ACHN (cell line): ENCODE data around the gene CDT1.

ENCODE experiments used
- DNase-seq: peaks from one replicate; pipeline ENCODE4 v3.0.0-alpha.2; 2015
- in situ Hi-C: cut with HindIII; loops from 2 replicates; pipeline ENCODE4 v1.10.0; 2017; ENCODE audit warnings: low sequenced_read_pairs, low pct_ligation_motif_present, low pct_unique_long_range_greater_than_20kb

CDT1 gene

DNA sequence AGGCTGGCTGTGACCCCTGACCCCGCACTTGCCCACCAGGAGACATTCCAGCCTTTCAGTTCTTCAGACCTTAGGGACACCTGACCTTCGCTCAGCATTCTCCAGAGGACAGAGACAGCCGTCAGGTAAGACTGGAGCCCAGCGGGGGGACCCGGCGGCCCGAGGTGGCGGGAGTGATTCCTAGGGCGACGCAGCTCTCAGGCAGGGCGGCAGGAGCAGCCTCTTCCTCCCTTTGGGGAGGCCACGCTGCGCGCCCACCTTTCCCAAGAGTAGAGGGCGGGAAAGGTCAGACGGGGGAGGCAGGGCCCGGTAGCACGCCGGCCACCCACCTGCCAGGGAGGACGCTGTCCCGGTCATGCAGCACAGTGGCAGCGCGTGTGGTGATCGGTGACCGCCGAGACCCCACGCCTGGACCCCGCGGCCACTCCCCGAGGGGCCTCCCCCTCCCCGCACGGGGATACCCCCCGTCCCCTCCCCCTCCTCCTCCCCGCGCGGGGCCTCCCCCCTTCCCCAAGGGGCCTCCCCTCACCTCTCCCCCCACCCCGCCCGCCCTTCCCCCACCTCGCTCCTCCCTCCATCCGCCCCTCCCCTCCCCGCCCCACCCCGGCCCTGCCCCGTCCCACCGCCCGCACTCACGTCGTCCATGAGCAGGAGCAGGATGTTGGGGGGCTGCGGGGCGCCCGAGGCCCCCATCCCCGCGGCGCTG is 52.7 kb downstream of the CDT1 start:
- in situ Hi-C loops: loop anchor here (25.0 kb wide), 1 partner anchor 94 kb away; no protein-coding TSS in a partner anchor

DNA sequence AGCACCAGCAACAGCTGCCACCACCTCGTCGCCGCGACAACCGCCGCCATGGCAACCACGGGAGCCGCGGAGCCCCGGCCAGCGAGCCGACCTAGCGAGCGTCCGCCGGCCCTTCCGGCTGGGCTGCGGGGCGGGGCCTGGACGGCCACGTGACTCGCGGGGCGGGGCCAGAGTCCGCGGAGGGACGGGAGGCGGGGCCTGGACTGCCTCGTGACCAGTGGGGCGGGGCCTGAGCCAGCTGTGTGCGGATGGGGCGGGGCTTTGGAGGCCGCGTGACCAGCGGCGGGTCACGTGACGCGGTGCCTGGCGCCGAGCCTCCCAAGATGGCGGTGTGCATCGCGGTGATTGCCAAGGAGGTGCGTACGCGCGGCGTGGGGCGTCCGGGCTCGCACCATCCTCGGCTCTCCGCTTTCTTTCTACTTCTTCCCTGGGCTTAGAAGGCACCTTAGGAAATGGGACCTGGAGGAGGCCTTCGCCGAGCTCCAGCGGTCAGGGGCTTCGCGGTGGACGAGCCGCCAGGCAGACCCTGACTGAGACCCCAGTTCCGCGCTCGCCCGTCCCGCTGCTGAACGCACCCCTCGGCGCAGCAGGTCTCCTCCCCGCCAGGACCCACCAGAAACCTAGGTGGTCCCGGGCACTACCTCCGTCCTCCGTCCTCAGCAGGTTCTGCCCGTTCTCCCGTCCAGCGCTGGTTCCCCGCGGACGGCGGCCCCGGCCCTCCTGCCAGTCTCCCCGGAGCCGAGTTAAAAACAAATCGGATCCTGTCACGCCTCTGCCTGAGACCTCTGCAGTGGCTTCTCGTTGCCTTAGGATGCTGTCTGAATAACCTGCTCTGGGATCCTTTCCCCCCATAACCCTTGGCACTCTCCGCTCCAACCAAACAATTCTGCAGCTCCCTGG is 53.5 kb downstream of the CDT1 start, which contains the start of the genes GALNS and TRAPPC2L:
TSS of gene GALNS (minus strand) at position 120 of the 900 bp plus-strand sequence. CDS start at position 50, 70 bp downstream.
TSS of gene TRAPPC2L (plus strand) at position 300 of the 900 bp plus-strand sequence. CDS start at position 324, 24 bp downstream.
- DNase-seq: peak; percentile 97
- in situ Hi-C loops: loop anchor here (25.0 kb wide), 1 partner anchor 95 kb away; no protein-coding TSS in a partner anchor

More for the DNA sequence above, 52.7 kb downstream of the CDT1 start:
- DNase-seq: peak; percentile 14

DNA sequence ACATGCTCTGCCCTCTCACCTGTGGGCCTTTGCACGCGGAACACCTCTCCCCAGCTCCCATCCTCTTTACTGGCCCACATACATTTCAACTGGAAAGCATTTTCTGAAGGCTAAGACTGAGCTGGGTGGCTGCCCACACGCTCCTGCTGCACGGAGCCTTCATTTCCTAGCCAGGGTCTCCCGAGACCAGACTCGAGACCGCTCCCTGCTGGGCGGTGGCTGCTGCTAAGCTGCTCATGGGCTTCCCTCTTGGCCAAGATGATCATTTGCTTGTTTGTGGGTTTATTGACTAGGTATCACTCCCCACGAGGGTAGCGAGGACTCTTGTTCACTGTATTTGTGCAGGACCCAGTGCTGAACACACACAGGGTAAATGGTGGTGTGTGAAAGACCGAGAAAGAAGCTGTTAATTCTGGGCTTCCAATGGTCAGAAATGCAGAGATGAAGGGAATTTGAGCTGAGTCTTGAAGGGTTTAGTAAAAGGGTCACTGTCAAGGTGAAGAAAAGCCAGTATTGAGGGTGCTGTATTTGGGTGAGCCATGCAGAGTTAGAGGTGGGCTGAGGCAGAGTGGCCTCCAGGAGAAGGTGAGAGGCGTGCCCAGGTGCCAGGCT is 54.2 kb downstream of the CDT1 start:
- DNase-seq: peak; percentile 91
- in situ Hi-C loops: loop anchor here (25.0 kb wide), 1 partner anchor 96 kb away; no protein-coding TSS in a partner anchor
